Pancreas (tissue), 10 donors: ENCODE results near the gene TMPRSS4. TPM values are rescaled to one million over a fixed set of nuclear protein-coding genes. Genes with fewer than 3 reads are reported as not detected.
A peak's percentile ranks its signal among the peaks of the same experiment; 100 is the strongest.

Source experiments
- ATAC-seq, 4 donors: fragments of 200-7000 bp; cut with Tn5 transposase; one replicate each; pipeline versions ENCODE4 v1.8.0 to v1.9.1; 2020; ENCODE audit warnings: mild to moderate bottlenecking in 4 of 4, moderate library complexity in 4 of 4
- DNase-seq, 6 donors: peaks; one replicate each; pipeline ENCODE4 v3.0.0-alpha.2; 2020
- FAIRE-seq: peaks from 2 replicates; lab custom pipeline; 2012; peaks lifted over from hg19 to GRCh38; lab: Jason Lieb, UNC
- H3K27ac ChIP-seq, 4 donors: fragments of 200-600 bp; sonication (generic); 1 replicate in 3 of 4; 2 replicates in 1 of 4; pipeline versions ENCODE4 v1.5.0 to v1.8.0; 2020
- H3K27me3 ChIP-seq, 4 donors: fragments of 200-600 bp; one replicate each; pipeline ENCODE4 v1.8.0; 2021
- H3K36me3 ChIP-seq, 3 donors: fragments of 200-600 bp; sonication (generic) in 1 of 3; one replicate each; pipeline versions ENCODE4 v1.5.0 to v1.8.0; 2020 to 2021
- H3K4me1 ChIP-seq, 3 donors: fragments of 200-600 bp; one replicate each; pipeline ENCODE4 v1.8.0; 2021
- H3K4me3 ChIP-seq, 4 donors: fragments of 200-600 bp; sonication (generic) in 2 of 4; one replicate each; pipeline versions ENCODE4 v1.5.0 to v1.8.0; 2020 to 2021
- H3K9me3 ChIP-seq, 4 donors: fragments of 200-600 bp; one replicate each; pipeline ENCODE4 v1.8.0; 2021
- CTCF ChIP-seq, 4 donors: fragments of 200-600 bp; sonication (generic) in 3 of 4; IDR thresholded peaks; one replicate each; pipeline versions ENCODE4 v1.5.0 to v1.8.0; 2021; ENCODE audit warnings: antibody characterized with exemption in 4 of 4
- WGBS, 2 donors: extraction: QIAGEN DNeasy Blood & Tissue Kit; methylation state at CpG; one replicate each; pipeline ENCODE4 v1.1.7; 2013; 5-methylcytosine and 5-hydroxymethylcytosine counted together
- intact Hi-C, 3 donors: fragments of 100-400 bp; cut with DNase I; formaldehyde crosslinking; loops; one replicate each; pipeline versions ENCODE4 v1.11.1 to v1.14.2; 2022
- polyA plus RNA-seq, 2 donors: library from polyadenylated mRNA; stranded (reverse); fragments of 200-250 nt; gene quantifications; one replicate each; pipeline ENCODE4 v1.2.3, GENCODE V29; 2013
- total RNA-seq, 6 donors: library from RNA; stranded (reverse); fragmentation: NEBNext Ultra II Directional in 4 of 6; extraction: Animal tissue kit (Norgen Biotek cat#: 25700) in 4 of 6; gene quantifications; one replicate each; pipeline versions ENCODE4 v1.2.1 to v1.2.4, GENCODE V29; 2021 to 2023
- donor health status: healthy with polysubstance abuse.
- donor health status: DM: no; HTN: no; CAD: no; lungs with moderate emphysema.
- donor health status: DM: no; HTN: no; CAD: no.
- donor health status: control.
- donor health status: control.
- donor health status: Bipolar disorder and iron deficiency.
- donor health status: DM: yes; HTN: yes; CAD: no.
- donor health status: DM: no; HTN: no; CAD: no.
- donor health status: DM: no; HTN: no; CAD: no.
- donor health status: DM: yes; HTN: yes; CAD: no.

The TMPRSS4 gene
- 1 to 10 TPM in 1 of 6 donors, under 1 TPM in 3, not detected in 2; 0.39 to 2.2 (median 0.65) TPM for total RNA-seq
- under 1 TPM in 1 of 2 donors, not detected in 1; 0.15 TPM for polyA plus RNA-seq

- DNase-seq = peak in 4 of 6 donors; percentile 31 to 47 (median 38)
- WGBS, 2 donors = 40 to 41% methylated on average over 7 of the region's 7 CpGs
- H3K36me3 ChIP-seq = no peaks in the 10 kb centered on the region
- H3K9me3 ChIP-seq = no peaks in the 10 kb centered on the region
- peak; percentile 80 to 90 (median 86) for ATAC-seq
- no peak within 1 kb of the TSS for H3K27ac ChIP-seq
- intact Hi-C loops = no loop called here
- FAIRE-seq = no peak
- no peak for TF ChIP-seq CTCF (IDR thresholded peaks at IDR 0.05)
- no peaks in the 10 kb centered on the region for H3K4me1 ChIP-seq
- no peaks in the 10 kb centered on the region for H3K27me3 ChIP-seq
- no peak within 1 kb of the TSS for H3K4me3 ChIP-seq
Observed at GRCh38 chr11:118076754-118077281, at the start of gene TMPRSS4. TSS of gene TMPRSS4 (plus strand) at chr11:118077078. CDS start at chr11:118077303, 225 bp downstream.

- no peak for TF ChIP-seq CTCF (IDR thresholded peaks at IDR 0.05)
- 80 to 85% methylated on average over 4 of the region's 4 CpGs for WGBS, 2 donors
- Histone ChIP-seq H3K4me3 (no peak overlapping the region), H3K27ac (no peak overlapping the region), H3K27me3 (no peaks in the 10 kb centered on the region), H3K36me3 (no peaks in the 10 kb centered on the region), H3K4me1 (no peaks in the 10 kb centered on the region), H3K9me3 (no peaks in the 10 kb centered on the region)
- no peak for FAIRE-seq
- DNase-seq = no peak
- no peak for ATAC-seq
- intact Hi-C loops = no loop called here
Observed at GRCh38 chr11:118027694-118028093, 49.2 kb upstream of the TMPRSS4 start.

GRCh38 chr11:118028626-118029025, 48.3 kb upstream of the TMPRSS4 start:
- 49 to 64% methylated on average over 3 of the region's 3 CpGs for WGBS, 2 donors
- H3K36me3 ChIP-seq = no peaks in the 10 kb centered on the region
- H3K9me3 ChIP-seq = no peaks in the 10 kb centered on the region
- no peak overlapping the region for H3K4me3 ChIP-seq
- no peaks in the 10 kb centered on the region for H3K4me1 ChIP-seq
- intact Hi-C loops = no loop called here
- H3K27me3 ChIP-seq = no peaks in the 10 kb centered on the region
- FAIRE-seq (no peak), DNase-seq (no peak), ATAC-seq (no peak)
- H3K27ac ChIP-seq = no peak overlapping the region
- TF ChIP-seq CTCF (IDR thresholded peaks at IDR 0.05) = no peak

- no peak for DNase-seq
- no peak for ATAC-seq
- intact Hi-C loops = no loop called here
- Histone ChIP-seq H3K9me3 (no peaks in the 10 kb centered on the region), H3K4me3 (no peak overlapping the region), H3K36me3 (no peaks in the 10 kb centered on the region), H3K27me3 (no peaks in the 10 kb centered on the region), H3K4me1 (no peaks in the 10 kb centered on the region), H3K27ac (no peak overlapping the region)
- TF ChIP-seq CTCF (IDR thresholded peaks at IDR 0.05) = no peak
- FAIRE-seq = no peak
- 85 to 86% methylated on average over 4 of the region's 4 CpGs for WGBS, 2 donors
Observed at GRCh38 chr11:118033443-118033842, 43.4 kb upstream of the TMPRSS4 start.

- WGBS, 2 donors = 68 to 73% methylated on average over 1 of the region's 1 CpG
- DNase-seq (no peak), FAIRE-seq (peak; percentile 76), ATAC-seq (no peak)
- intact Hi-C loops = no loop called here
- TF ChIP-seq CTCF (IDR thresholded peaks at IDR 0.05) = no peak
- no peaks in the 10 kb centered on the region for H3K36me3 ChIP-seq
- no peak overlapping the region for H3K4me3 ChIP-seq
- no peak overlapping the region for H3K27ac ChIP-seq
- peaks cover 0 to 6% (median 0%) of the 10 kb centered on the region in 3 donors for H3K4me1 ChIP-seq
- H3K9me3 ChIP-seq = no peaks in the 10 kb centered on the region
- no peaks in the 10 kb centered on the region for H3K27me3 ChIP-seq
Observed at GRCh38 chr11:118042141-118042540, 34.7 kb upstream of the TMPRSS4 start.
